Astrocyte (in vitro differentiated cells and primary cell): ENCODE measurements around the gene PTPN11. TPM values are rescaled to one million over a fixed set of nuclear protein-coding genes. Genes with fewer than 3 reads are reported as not detected.

Experiments used
- DNase-seq: peaks from one replicate; pipeline ENCODE4 v3.0.0-alpha.2; 2010; ENCODE audit warnings: low read depth
- FAIRE-seq: peaks from 2 replicates; lab custom pipeline; 2011; peaks lifted over from hg19 to GRCh38; lab: Jason Lieb, UNC
- H2AFZ ChIP-seq: 2 replicates; pipeline ENCODE4 v1.6.0; 2012; ENCODE audit warnings: low read depth, low read length, inconsistent platforms
- H3K27ac ChIP-seq: 2 replicates; pipeline ENCODE4 v1.5.1; 2011; ENCODE audit warnings: low read depth, low read length, inconsistent platforms
- H3K27me3 ChIP-seq: 2 replicates; pipeline ENCODE4 v1.6.0; 2011; ENCODE audit warnings: low read length, inconsistent platforms; ENCODE audit not compliant: insufficient read depth
- H3K36me3 ChIP-seq: 2 replicates; pipeline ENCODE4 v1.5.1; 2011; ENCODE audit warnings: low read length, inconsistent platforms; ENCODE audit not compliant: insufficient read depth
- H3K4me1 ChIP-seq: 2 replicates; pipeline ENCODE4 v1.5.1; 2011; ENCODE audit warnings: low read length, inconsistent platforms; ENCODE audit not compliant: insufficient read depth
- H3K4me2 ChIP-seq: 2 replicates; pipeline ENCODE4 v1.6.0; 2012; ENCODE audit warnings: low read length, inconsistent platforms
- H3K4me3 ChIP-seq: 2 replicates; pipeline ENCODE4 v1.5.1; 2011; ENCODE audit warnings: low read depth, mild to moderate bottlenecking, low read length, inconsistent platforms; ENCODE audit not compliant: insufficient read depth
- H3K79me2 ChIP-seq: 2 replicates; pipeline ENCODE4 v1.6.0; 2012; ENCODE audit warnings: mild to moderate bottlenecking, low read length, inconsistent platforms; ENCODE audit not compliant: insufficient read depth
- H3K9ac ChIP-seq: 2 replicates; pipeline ENCODE4 v1.6.0; 2012; ENCODE audit warnings: mild to moderate bottlenecking, low read length, inconsistent platforms
- H3K9me3 ChIP-seq: 2 replicates; pipeline ENCODE4 v1.5.1; 2012; ENCODE audit warnings: low read depth, mild to moderate bottlenecking, low read length, inconsistent platforms; ENCODE audit not compliant: insufficient read depth
- H4K20me1 ChIP-seq: 2 replicates; pipeline ENCODE4 v1.6.0; 2012; ENCODE audit warnings: low read length, inconsistent platforms; ENCODE audit not compliant: insufficient read depth
- H3K27ac Mint-ChIP-seq: one replicate; pipeline ENCODE4 v1.8.0; 2021; ENCODE audit warnings: mild to moderate bottlenecking, mixed read lengths; ENCODE audit not compliant: unreplicated experiment
- H3K27me3 Mint-ChIP-seq: one replicate; pipeline ENCODE4 v1.8.0; 2021; ENCODE audit warnings: low read depth, mixed read lengths; ENCODE audit not compliant: unreplicated experiment
- H3K36me3 Mint-ChIP-seq: one replicate; pipeline ENCODE4 v1.8.0; 2021; ENCODE audit warnings: low read depth, mixed read lengths; ENCODE audit not compliant: unreplicated experiment
- H3K4me1 Mint-ChIP-seq: one replicate; pipeline ENCODE4 v1.8.0; 2021; ENCODE audit warnings: low read depth, mixed read lengths; ENCODE audit not compliant: unreplicated experiment
- H3K4me3 Mint-ChIP-seq: one replicate; pipeline ENCODE4 v1.8.0; 2021; ENCODE audit warnings: mild to moderate bottlenecking, moderate library complexity, mixed read lengths; ENCODE audit not compliant: unreplicated experiment
- H3K9me3 Mint-ChIP-seq: one replicate; pipeline ENCODE4 v1.8.0; 2021; ENCODE audit warnings: mild to moderate bottlenecking, mixed read lengths; ENCODE audit not compliant: unreplicated experiment
- CTCF ChIP-seq: IDR thresholded peaks from 2 replicates; pipeline ENCODE4 v1.5.1; 2011; ENCODE audit warnings: low read depth, mild to moderate bottlenecking, inconsistent platforms, low read length, moderate library complexity; ENCODE audit not compliant: insufficient read depth
- EZH2 ChIP-seq: IDR thresholded peaks from 2 replicates; pipeline ENCODE4 v1.6.1; 2012; ENCODE audit warnings: mild to moderate bottlenecking, low read length, inconsistent platforms; ENCODE audit not compliant: insufficient read depth
- total RNA-seq: library from RNA; stranded (reverse); gene quantifications from 2 replicates; pipeline ENCODE4 v1.2.1, GENCODE V29; 2021

The PTPN11 gene
- total RNA-seq, 1 donor from 2014 or later, result 143 TPM

GRCh38 chr12:112488257-112488876 is 69.6 kb downstream of the PTPN11 start:
- H4K20me1 ChIP-seq, result peaks cover 9% of the 10 kb centered on the region
- no peak overlapping the region for H3K27ac ChIP-seq
- H3K36me3 ChIP-seq, result peaks cover 31% of the 10 kb centered on the region
- H3K9me3 ChIP-seq, result no peaks in the 10 kb centered on the region
- Mint-ChIP-seq H3K27ac (no peak overlapping the region), H3K36me3 (peaks cover 21% of the 10 kb centered on the region), H3K4me1 (no peaks in the 10 kb centered on the region), H3K27me3 (no peaks in the 10 kb centered on the region), H3K9me3 (peaks cover 2% of the 10 kb centered on the region), H3K4me3 (no peak overlapping the region)
- no peaks in the 10 kb centered on the region for H3K4me1 ChIP-seq
- peaks cover 3% of the 10 kb centered on the region for H3K79me2 ChIP-seq
- H3K4me3 ChIP-seq, result no peak overlapping the region
- DNase-seq (no peak), FAIRE-seq (no peak)
- no peak for TF ChIP-seq EZH2
- TF ChIP-seq CTCF, result no peak
- H3K9ac ChIP-seq, result no peak overlapping the region
- H3K4me2 ChIP-seq, result no peak overlapping the region
- H3K27me3 ChIP-seq, result no peaks in the 10 kb centered on the region
- H2AFZ ChIP-seq, result no peak overlapping the region

DNA sequence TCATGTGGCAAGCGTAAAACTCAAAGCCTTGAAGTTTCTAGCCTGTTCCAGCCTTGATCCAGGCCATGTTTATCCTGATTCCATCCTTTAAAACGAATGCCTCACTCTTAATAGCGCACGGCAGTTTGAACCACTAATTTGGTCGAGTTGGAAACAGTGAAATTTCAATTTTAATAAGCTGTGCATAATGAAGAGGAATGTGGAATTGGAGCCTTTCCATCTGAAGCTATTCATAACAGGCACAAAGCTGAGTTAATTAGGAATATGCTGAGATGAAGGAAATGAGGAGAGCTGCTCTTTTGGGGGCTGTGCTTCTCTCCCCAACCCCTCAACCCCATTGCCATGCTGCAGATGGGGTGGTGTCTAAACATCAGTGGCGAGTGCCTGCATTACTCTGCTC is 70.7 kb downstream of the PTPN11 start:
- Histone ChIP-seq H4K20me1 (peaks cover 5% of the 10 kb centered on the region), H2AFZ (no peak overlapping the region), H3K4me3 (no peak overlapping the region), H3K36me3 (peaks cover 35% of the 10 kb centered on the region), H3K79me2 (peaks cover under 1% of the 10 kb centered on the region), H3K9me3 (no peaks in the 10 kb centered on the region), H3K9ac (no peak overlapping the region), H3K27me3 (no peaks in the 10 kb centered on the region), H3K4me1 (no peaks in the 10 kb centered on the region), H3K27ac (no peak overlapping the region), H3K4me2 (no peak overlapping the region)
- DNase-seq, result no peak
- no peak overlapping the region for H3K27ac Mint-ChIP-seq
- FAIRE-seq, result no peak
- H3K27me3 Mint-ChIP-seq, result no peaks in the 10 kb centered on the region
- TF ChIP-seq EZH2, result no peak
- TF ChIP-seq CTCF, result no peak
- H3K9me3 Mint-ChIP-seq, result peaks cover 1% of the 10 kb centered on the region
- no peak overlapping the region for H3K4me3 Mint-ChIP-seq
- H3K36me3 Mint-ChIP-seq, result peaks cover 22% of the 10 kb centered on the region
- H3K4me1 Mint-ChIP-seq, result no peaks in the 10 kb centered on the region

DNA sequence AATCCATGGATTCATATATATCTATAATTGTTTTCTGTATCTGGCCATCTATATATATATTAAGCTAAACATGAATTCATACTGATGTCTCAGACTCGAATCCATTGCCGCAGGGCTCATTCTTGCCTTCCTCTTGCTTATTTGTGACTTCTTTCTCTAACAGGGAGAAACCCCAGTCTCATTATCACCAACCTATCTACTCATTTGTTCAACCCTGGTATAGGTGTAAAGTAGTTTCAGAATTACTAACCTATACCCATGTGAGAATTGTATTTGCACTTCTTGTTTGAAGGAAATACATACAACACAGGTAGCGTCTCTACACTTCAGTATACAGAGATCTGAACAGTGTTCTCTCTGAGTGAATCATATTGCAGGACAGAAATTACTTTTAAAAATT is 77.7 kb downstream of the PTPN11 start:
- H3K79me2 ChIP-seq, result no peaks in the 10 kb centered on the region
- H3K9ac ChIP-seq, result no peak overlapping the region
- no peak overlapping the region for H3K4me2 ChIP-seq
- no peaks in the 10 kb centered on the region for H3K4me1 ChIP-seq
- no peak overlapping the region for H2AFZ ChIP-seq
- no peaks in the 10 kb centered on the region for H4K20me1 ChIP-seq
- no peaks in the 10 kb centered on the region for H3K9me3 ChIP-seq
- FAIRE-seq (no peak), DNase-seq (no peak)
- H3K4me1 Mint-ChIP-seq, result no peaks in the 10 kb centered on the region
- no peaks in the 10 kb centered on the region for H3K27me3 Mint-ChIP-seq
- H3K27me3 ChIP-seq, result no peaks in the 10 kb centered on the region
- peaks cover 22% of the 10 kb centered on the region for H3K36me3 Mint-ChIP-seq
- H3K4me3 ChIP-seq, result no peak overlapping the region
- peaks cover 14% of the 10 kb centered on the region for H3K36me3 ChIP-seq
- H3K9me3 Mint-ChIP-seq, result no peaks in the 10 kb centered on the region
- no peak for TF ChIP-seq EZH2
- no peak for TF ChIP-seq CTCF
- H3K27ac Mint-ChIP-seq, result no peak overlapping the region
- no peak overlapping the region for H3K4me3 Mint-ChIP-seq
- no peak overlapping the region for H3K27ac ChIP-seq
